K562 (cell line): ENCODE measurements around the gene SMG5.

Experiments used
- SIN3A ChIP-seq, 2 experiments: fragments of 150-350 bp in 1 of 2; IDR thresholded peaks; 2 replicates each; pipeline ENCODE4 v1.6.1; 2011 to 2016; ENCODE audit warnings: borderline replicate concordance in 2 of 2, low read depth in 2 of 2, low read length in 2 of 2, mild to moderate bottlenecking in 2 of 2, moderate library complexity in 2 of 2; ENCODE audit not compliant: control insufficient read depth in 1 of 2
- ZNF24 ChIP-seq: fragments of 450-650 bp; IDR thresholded peaks from 2 replicates; pipeline ENCODE4 v1.6.1; 2016
- ZNF830 ChIP-seq: fragments of 250-450 bp; sonication (Bioruptor Pico); IDR thresholded peaks from 2 replicates; pipeline ENCODE4 v1.5.0; 2021; ENCODE audit warnings: mild to moderate bottlenecking
- TF ChIP-seq, protein P1 (sequence below), 2 experiments: fragments of 450-650 bp in 1 of 2; sonication (generic) in 1 of 2; formaldehyde crosslinking; conservative IDR thresholded peaks; 2 replicates each; pipeline versions ENCODE4 v1.4.0 to v1.8.1; 2020 to 2022; ENCODE audit warnings: mild to moderate bottlenecking in 1 of 2, missing genetic modification reagents in 1 of 2
- TF ChIP-seq, protein P2 (sequence below): sonication (generic); formaldehyde crosslinking; IDR thresholded peaks from 2 replicates; pipeline ENCODE4 v1.8.0; 2022; ENCODE audit warnings: mild to moderate bottlenecking, missing genetic modification reagents

DNA sequence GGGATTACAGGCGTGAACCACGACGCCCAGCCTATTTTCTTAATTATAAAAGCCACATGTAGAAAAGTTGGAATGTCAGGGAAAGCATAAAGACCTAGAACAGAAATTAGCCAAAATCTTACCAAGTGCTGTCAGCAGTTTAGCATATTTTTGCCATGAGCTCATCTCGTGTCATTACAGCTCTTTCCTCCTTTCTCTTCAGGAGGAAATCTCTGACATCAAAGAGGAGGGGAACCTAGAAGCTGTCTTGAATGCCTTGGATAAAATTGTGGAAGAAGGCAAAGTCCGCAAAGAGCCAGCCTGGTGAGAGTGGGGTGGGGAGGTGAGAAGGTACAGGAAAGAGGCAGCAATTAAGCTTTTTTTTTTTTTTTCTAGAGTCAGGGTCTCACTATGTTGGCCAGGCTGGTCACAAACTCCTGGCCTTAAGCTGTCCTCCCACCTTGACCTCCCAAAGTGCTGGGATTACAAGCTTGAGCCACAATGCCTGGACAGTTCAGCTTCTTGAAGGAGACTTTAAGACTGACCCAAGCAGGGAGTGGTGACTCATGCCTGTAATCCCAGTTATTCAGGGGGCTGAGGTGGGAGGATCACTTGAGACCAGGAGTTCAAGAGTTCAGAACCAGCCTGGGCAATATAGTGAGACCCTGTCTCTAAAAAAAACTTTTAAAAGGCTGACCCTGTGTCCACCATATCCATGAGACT lies 49.0 kb downstream of the SMG5 start:
- TF ChIP-seq ZNF24 (no peak), ZNF830 (no peak), SIN3A (IDR thresholded peaks at IDR 0.05; ENCODE audit: borderline replicate concordance in 2 of 2, control insufficient read depth in 1 of 2, low read depth in 2 of 2, low read length in 2 of 2) (no peak)
- TF ChIP-seq, protein P1, sequence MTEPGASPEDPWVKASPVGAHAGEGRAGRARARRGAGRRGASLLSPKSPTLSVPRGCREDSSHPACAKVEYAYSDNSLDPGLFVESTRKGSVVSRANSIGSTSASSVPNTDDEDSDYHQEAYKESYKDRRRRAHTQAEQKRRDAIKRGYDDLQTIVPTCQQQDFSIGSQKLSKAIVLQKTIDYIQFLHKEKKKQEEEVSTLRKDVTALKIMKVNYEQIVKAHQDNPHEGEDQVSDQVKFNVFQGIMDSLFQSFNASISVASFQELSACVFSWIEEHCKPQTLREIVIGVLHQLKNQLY (CRISPR knock-in tag; conservative IDR thresholded peaks at IDR 0.05), result no peak
- TF ChIP-seq, protein P2, sequence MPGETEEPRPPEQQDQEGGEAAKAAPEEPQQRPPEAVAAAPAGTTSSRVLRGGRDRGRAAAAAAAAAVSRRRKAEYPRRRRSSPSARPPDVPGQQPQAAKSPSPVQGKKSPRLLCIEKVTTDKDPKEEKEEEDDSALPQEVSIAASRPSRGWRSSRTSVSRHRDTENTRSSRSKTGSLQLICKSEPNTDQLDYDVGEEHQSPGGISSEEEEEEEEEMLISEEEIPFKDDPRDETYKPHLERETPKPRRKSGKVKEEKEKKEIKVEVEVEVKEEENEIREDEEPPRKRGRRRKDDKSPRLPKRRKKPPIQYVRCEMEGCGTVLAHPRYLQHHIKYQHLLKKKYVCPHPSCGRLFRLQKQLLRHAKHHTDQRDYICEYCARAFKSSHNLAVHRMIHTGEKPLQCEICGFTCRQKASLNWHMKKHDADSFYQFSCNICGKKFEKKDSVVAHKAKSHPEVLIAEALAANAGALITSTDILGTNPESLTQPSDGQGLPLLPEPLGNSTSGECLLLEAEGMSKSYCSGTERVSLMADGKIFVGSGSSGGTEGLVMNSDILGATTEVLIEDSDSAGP (CRISPR knock-in tag), result no peak
